Activated effector memory CD4-positive, alpha-beta T cell treated with anti-CD3 and anti-CD28 coated beads, Interleukin-2, amount 50 U/mL, for 16 hours (primary cell): Measurements from ENCODE around the gene TANGO2.

Experiments used
- DNase-seq: peaks from one replicate; pipeline ENCODE4 v3.0.0-alpha.2; 2020

The TANGO2 gene, protein sequence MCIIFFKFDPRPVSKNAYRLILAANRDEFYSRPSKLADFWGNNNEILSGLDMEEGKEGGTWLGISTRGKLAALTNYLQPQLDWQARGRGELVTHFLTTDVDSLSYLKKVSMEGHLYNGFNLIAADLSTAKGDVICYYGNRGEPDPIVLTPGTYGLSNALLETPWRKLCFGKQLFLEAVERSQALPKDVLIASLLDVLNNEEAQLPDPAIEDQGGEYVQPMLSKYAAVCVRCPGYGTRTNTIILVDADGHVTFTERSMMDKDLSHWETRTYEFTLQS

DNA sequence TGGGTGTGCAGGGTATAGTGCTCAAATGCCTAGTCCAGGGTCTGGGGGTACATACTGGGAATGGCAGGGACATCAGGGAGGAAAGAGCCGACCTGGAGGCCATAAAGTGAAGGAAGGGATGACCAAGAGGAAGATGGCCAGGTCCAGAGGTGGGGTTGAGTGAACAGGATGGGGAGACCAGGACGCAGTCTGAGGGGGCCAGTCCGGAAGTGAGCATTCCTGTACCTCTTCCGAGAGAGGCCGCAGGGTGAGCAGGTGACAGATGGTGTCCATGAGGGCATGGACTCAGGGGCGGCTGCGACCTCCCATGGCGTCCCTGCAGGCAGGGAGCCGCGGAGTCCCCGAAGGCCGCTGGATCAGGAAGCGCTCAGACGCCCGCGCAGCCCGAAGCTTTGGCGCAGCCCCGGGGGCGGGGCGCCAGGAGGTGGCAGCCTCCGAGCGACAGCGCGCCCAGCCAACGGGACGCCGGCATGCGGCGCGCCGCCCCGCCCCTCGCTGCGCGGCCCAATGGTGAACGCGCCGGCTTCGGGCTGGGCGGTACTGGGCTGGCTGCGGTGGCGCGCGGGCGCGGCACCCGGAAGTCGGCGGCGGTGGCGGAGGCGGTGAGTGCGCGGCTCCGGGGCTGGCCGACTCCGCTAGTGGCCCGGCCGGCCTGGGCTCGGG, at the start of gene TANGO2:
TSS of gene TANGO2 (plus strand) at position 578 of the 663 bp plus-strand sequence. CDS start 15,689 bp downstream, outside the sequence.
- peak; percentile 97 for DNase-seq

DNA sequence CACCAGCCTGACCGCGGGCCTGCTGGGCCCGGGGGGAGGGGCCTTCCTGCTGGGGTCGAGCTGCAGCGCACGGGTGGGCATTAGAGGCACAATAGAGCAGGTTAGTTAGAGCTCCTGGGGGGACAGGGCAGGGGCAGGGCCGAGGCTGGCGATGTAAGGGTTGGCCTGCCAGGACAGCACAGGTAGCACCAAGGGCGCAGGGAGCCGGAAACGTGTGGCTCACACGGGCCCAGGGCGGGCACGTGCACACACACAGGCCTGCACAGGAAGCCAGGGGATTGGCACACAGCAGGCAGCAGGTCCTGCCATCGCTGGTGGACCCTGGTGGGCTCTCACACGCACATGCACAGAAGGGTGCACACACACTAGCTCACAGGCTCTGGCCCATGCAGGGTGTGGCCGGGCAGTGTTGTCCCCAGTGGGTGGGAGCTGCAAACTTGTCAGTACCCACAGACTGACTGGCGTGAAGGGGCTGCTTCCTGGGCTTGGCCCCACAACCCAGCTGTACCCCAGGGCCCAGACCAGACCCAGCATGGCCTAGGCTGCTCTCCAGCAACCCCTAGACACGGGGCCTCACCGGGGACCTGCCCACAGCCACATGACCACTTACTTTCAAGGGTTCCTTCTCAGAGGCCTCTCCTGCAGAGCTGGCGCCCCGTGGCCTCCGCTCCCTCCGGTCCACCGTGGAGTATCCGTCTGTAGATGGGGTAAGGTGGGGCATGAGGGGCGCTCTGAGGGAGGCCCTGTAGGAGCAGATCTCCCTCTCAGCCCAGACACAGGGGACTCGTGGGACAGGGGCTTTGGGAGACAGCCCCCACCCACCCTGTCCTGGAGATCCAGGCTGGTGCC, 49.4 kb upstream of the TANGO2 start:
- DNase-seq: no peak

DNA sequence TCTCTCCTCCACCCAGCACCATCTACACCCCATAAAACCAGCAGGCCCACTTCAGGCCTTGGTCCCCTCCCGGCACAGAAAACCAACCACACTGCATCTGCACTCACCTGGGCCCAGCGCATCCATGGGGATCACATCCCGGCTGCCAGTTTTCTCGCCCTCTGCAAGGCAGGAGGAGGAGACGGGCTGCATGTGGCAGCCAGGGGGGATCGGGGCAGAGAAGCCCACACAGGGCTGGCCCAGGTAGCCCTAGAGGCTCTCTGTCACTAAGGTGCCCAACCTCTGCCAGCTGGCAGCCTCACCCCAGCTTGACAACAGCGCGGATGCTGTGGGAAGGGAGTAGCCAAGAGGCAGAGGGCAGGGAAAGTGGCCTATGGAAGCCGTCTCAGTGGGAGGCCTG, 48.7 kb upstream of the TANGO2 start:
- DNase-seq: no peak

DNA sequence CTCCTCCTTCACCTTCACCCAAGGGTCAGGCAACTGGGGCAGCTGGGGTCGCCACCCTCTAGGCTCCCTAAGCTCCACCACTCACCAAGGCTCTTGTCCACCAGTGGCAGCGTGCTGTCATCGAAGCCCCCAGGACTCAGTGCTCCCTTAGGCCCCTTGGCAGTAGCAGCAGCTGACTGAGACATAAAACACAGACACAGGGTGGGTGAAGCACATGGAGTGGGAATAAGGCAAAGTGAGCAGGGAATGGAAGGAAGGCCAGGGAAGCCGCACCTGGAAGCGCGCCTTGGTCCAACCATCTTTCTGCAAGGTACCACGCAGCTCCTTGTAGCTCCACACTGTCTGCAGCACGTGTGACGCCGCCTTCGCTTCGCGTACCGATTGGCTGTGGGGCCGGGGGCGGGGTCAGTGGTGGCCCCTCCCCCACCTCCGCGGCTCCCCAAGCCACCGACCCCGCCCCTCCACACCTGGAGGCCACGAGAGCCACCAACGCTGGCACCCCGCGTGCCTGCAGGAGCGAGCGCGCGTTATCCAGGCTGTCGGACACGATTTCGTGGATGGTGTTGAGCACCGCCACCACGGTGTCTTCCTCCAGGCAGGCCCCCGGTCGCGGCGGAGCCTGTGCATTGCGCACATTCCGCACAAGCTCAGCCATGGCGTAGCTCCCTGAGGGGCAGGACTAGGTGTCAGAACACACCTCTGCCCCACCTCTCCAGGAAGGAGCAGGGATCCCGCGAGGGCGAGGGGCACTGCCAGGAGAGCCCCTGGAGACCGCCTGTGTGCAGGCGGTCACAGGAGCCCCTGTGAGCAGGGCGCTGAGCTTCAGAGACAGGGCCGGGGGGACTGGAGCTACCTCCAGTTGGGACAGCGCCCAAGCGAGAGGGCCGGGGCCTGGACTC, 48.0 kb upstream of the TANGO2 start:
- DNase-seq: no peak

DNA sequence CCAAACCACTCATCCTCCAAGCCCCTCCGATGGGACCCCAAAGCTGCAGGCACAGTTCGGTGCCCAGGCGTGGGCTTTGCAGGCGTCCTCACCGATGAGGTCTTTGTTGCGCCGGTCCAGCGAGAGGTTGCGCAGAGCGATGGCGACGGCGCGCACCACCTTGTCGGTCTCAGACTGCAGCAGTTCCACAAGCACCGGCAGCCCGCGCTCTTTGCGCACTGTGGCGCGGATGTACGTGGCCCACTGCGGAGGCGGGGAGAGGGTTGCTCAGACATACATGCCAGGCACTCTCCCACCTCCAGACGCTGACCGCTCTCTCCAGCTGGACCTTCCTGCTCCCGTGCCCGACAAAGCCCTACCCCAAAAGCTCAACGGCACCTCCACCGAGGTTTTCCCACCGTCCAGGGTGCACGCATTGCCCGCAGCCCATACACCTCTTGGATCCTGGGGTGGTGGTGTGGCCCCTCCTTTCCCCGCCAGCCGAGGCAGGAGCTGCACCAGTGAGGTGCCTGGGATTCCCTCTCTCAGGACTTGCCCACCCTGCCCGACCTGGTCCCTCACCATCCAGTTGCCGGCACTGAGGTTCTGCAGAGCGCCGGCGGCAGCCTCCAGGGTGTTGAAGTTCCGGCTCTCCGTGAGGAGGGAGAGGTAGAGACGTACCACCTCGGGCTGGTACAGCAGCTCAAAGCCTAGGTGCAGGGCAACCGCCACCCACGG, 47.2 kb upstream of the TANGO2 start:
- DNase-seq: no peak

DNA sequence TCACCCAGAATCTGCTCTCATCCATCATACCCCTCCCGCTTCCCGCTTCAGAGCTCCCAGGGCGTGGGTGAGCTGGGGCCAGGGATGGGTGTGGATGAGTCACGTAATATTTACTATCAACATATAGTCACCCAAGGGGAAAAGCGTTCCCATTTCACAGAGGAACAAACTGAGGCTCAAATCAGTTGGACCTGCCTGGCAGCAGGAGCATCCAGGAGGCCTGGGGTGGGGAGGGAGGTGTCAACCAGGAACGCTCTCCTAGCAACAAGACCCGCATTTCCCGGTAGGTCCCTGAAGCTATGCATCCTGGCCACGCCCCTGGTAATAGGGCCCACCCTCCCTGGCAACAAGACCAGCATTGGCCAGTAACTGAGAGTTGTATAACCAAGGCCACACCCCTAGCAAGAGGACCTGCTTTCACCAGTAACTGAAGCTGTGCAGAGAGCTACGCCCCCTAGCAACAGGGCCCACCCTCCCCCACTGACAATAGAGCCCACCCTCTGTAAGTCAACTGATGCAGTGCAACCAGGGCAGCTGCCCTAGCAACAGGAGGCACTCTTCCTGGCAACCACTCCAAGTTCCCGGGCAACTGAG, 46.5 kb upstream of the TANGO2 start:
- DNase-seq: no peak

DNA sequence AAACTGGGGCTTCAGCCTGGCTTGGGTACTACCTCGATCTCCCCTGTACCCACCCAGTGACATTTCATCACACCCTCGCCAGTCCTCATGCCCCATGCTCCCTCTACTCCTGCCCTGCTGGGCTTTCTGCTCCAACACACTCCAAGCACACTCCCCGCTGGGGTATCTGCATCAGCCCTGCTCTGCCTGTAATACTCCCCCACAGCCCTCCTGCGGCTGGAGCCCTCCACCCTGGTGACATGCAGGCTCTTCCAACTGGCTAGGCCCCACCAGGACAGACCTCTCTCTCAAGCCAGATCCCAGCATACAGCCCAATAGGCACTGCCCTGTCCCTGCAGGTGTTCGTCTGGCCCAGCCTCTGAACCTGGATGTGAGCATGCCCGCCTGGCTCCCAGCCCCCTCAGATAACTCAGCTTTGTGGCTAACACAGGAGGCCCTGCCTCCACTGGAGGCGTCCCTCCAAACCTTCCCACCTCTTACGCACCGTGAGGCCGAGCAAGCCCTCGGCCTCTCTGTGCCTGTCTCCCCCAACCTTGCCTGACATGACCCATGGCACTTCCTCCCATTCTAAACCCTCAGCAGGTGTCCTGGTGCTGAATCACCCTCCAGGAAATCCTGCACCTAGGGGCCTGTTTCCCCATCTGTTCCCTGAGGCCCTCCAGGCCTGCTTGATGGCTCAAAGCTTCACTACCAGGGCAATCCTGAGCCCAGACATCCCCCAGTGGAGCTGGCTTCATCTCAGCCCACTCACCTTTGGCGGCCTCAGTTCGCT, 45.8 kb upstream of the TANGO2 start:
- no peak for DNase-seq

DNA sequence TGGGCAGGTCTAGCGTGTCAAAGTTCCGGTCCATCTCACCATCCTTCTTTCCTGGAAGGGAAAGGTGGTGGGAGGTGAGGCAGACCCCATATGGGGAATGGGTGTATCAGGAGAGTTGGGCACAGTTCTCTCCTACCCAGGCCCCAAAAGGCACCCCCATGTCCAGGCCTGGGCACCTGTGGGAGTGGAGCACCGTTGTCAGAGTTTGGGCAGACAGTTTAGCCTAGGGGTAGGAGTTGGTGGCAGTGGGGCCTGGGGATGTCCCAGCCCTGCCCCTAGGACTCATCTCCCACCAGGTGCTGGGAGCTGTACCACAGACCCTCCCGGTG, 45.2 kb upstream of the TANGO2 start:
- no peak for DNase-seq

DNA sequence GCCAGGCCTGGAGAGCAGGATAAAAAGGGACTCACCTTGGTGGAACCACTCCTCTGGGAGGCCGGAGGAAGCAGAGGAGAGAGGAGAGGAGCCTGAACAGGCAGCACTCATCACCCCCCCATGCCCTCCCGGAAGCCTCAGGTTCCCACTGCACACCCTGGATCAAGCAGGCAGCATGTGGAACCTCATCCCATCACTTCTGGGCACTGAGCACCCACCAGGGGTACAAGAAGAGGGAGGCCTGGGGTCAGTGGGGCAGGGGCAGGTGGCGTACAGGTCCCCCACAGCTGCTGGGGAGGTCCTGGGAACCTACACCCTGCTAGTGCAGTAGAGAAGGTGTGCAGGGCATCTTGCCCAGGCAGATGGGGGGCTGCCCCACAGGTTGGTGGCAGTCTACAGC, 44.2 kb upstream of the TANGO2 start:
- DNase-seq: no peak

DNA sequence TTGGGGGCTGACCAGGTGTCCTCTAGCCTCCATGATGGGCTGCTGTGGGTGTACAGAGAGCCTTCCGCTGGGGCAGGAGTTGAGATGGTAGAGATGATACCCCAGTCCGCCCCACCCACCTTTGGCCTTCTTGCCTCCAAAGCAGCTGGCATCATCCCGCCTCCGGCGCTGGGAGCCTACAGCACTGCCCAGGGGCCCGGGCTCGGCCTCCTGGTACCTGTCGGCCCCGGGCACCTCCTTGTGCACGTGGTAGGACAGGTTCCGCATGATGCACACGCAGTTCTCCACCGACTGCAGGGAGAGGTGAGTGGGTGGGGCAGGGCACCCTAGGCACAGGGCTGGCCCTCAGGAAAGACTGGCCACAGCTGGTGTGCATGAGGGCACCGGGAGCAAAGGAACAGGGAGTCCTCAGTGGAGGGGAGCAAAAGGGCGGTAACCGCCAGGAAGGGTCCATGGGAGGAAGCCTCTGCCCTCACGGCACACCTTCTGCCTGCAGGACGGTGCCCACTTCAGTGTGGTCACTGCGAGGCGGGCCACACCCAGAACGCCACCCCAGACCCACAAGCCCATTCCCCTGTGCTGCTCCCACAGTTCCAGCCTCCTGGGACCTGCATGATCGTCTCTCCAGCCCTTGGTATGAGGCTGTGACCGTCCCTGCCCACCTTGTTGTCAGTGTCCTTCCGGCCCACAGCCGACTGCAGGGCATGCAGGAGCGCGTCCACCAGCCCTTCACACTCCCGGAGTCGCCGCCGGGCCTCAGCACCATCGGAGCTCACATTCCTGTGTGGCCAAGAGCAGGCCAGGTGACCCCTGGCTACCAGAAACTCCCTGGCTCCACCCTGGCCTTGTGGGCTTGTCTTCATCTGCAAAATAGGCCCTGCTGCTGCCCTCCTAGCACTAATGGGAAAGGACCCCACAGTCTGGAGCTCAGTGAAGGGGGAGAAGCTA, 43.3 kb upstream of the TANGO2 start:
- no peak for DNase-seq

DNA sequence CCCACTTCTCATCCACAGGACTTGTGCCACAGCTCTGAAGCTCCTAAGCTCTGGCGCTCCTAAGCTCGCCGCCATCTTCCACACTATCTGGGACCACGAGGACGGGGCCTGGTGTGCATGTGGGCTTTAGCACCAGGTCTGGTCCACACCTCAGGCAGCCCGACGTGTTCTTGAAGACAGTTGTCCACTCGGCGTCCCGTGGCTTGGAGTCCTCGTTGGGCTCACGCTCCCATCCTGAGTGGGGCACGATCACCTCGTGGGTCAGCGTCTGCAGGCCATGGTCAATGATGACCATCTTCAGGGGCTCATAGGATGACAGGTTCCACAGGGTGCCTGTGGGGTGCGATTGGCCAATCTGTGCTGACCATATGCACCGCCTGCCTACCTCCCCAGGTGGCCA, 42.2 kb upstream of the TANGO2 start:
- DNase-seq: no peak

DNA sequence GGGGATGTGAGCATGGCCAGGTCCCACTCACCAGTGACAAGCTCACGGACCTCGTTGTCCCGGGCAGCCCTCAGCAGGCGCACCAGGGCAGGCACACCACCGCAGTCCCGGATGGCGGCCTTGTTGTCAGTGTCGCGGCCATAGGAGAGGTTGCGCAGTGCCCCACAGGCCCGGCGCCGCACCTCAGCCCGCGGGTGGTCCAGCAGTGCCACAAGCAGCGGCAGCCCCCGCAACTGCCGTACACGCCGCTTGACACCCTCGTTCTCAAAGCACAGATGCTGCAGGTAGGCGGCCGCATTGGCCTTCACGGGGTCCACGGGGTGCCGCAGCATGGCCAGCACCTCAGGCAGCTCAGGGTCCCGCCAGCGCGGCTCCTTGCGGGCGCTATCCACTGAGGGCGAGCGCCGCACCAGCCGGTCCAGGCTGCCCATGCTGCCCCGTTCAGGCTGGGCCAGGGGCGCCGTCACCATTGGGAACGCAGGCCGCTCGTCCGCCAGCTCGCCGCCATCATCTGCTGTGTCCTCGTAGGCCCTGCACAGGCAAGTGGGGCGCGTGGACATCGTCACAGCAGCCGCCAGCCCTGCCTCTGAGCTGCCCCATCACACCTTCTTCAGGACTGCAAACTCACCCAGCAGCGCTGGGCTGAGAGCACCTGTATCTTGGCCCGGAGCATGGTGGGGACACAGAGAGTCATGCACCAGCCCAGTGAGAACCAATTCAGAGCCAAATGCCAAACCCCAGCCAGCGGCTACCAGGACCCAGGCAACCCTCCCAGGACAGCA, 41.0 kb upstream of the TANGO2 start:
- no peak for DNase-seq

DNA sequence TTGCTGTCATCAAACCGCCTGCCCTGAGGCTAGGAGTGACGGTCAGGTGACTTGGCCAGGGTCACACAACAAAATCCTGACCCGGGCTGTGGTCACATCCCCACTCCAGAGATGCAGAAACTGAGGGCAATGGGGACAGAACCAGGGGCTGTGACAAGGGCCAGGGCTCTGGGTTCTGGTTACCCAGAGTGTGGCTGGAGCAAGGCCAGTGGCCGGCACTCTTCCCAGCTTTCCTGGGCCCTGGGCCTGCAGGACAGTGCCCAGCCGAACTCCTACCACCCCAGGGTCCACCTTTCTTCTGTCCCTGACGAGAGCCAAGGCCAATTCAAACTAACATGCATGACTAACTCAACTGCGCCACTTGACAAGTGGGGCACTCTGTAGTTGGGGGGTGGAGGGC, 40.1 kb upstream of the TANGO2 start:
- no peak for DNase-seq

DNA sequence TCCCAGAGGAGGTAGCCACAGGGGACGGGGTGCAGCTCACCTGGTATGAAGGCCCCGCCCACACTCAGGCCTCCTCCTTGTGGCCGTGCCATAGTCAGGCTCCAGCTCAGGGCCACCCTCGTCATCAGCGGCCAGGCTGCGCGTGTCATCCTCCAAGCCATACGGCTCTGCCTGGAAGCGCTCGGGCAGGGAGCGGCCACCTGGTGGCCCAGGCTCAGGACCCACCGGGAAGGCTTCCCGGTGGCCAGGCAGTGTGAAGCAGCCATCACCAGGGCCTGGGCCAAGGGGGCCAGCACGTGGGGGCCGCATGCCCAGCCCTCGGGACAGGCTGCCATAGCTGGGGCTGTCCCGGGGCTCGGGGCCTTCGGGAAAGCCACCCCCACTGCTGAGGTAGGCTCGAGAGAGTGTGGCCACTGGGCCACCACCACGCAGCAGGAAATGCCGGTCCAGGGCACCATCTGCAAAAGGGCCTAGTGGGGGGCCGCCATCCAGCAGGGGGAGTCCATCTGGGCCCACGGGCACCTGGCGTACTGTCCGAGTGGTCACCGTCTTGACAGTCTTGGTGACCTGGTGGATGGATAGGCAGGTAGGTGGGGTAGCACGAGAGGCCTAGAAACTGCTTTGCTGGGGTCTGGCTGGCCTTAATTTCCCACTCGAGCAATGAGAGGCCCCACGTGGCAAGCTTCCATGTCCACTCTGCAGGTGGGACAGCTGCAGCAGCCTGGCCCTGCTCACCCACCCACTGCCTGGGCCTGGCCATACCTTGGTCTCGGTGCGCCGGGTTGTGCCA, 39.5 kb upstream of the TANGO2 start:
- DNase-seq: no peak

DNA sequence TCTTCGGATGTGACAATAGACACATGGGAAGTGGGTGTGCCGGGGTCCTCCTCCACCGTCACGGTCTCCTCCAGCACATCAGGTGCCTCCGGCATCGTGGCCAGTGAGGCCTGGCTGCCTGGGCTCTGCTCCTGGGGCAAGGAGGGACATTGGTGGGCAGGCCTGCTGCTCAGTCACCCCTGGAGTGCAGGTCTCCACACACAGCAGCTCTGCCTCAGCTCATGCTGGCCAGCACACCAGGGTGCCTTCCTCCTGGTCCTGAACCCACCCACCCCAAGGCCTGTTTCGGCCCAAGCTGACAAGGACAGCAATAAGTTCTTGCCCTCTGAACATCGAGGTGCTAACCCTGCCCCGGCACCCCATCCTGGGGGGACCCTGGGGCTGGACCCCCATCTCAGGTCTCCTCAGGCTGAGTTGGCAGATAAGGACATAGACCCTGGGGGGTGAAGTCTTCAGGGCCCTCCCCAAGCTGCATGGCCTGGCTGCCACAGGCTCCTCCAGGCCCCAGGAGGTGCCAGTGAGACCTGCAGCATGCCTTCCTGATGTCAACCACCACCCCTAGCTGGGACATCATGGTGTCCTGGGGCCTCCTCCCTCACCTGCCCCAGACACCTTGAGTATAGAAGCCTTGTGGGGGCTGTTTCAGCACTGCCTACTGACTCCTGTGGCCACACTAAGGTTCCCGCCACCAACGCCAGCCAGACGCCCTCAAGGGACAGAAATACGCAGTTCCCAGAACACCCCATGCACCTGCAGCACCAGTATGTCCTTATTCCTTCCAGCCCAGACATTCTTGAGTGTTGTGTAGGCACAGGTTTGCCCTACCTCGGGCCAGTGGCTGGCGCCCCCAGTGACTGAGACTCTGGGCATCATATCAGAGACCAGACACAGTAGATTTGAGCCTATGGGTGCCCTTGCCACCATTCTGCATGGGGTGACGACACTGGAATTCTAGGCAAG, 38.7 kb upstream of the TANGO2 start:
- DNase-seq: no peak

DNA sequence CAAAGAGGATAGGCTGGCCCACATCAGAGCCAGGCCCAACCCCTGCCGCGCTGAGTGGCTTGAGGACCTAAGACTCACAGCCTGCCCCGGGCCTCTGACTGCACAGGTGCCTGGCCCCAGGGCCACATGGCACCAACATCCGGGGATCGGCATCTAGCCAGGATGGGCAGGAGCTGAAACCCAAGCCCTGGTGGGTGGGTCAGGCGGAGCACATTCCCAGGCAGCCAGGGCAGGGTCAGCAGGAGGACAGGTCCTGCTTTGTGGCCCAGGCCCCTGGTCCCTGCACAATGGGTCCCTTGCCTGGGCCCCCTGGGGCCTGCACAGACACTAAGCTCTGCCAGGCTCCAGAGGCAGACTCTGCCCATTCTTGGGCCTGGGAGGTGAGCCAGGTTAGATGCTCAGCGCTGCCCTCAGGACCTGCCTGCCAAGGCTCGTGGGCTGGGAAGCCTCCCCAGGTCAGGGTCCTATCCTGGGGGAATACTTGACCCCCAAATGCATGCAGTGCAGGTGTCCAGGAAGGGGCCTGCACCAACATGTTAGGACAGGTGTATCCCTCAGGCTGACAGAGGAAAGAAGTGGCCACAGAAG, 37.8 kb upstream of the TANGO2 start:
- DNase-seq: no peak

DNA sequence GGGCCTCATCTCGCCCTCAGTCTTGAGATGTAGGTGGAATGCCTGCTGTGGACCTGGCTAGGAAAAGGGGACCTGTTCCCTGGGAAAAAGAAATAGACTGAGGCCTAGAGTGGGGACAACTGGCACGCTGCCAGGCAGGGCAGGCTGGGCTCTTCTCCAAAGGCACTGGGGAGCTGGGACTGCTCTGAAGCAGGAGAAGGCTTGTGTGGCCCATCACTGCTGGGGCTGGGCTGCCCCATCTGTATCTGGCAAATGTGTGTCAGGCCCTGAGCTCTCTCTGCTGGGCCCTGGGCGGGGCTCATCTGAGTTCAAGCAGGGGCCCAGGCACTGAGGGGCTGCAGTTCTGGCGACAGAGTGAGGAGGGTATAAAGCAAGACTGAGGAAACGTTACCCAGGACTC, 37.2 kb upstream of the TANGO2 start:
- DNase-seq: no peak
